Thyroid gland (tissue), 4 donors: ENCODE data around the gene SLC22A5.

Experiments
- CTCF ChIP-seq, 6 experiments: fragments of 200-600 bp in 3 of 6; fragments of 450-650 bp in 3 of 6; sonication (generic) in 3 of 6; IDR thresholded peaks; one replicate each; pipeline ENCODE4 v1.5.1; 2016 to 2019; ENCODE audit warnings: antibody characterized with exemption in 6 of 6, mild to moderate bottlenecking in 2 of 6, inconsistent platforms in 1 of 6, moderate library complexity in 1 of 6
- POLR2A ChIP-seq, 2 donors: fragments of 450-650 bp; IDR thresholded peaks; one replicate each; pipeline ENCODE4 v1.6.1; 2017; ENCODE audit warnings: antibody characterized with exemption in 2 of 2, mild to moderate bottlenecking in 2 of 2, moderate library complexity in 1 of 2

- no peak for TF ChIP-seq POLR2A (IDR thresholded peaks at IDR 0.05)
- no peak for TF ChIP-seq CTCF (IDR thresholded peaks at IDR 0.05)
Measured at GRCh38 chr5:132429463-132430440, 60.2 kb downstream of the SLC22A5 start.
